ENCODE data around the gene TRH. TPM values are rescaled to one million over a fixed set of nuclear protein-coding genes. Genes with fewer than 3 reads are reported as not detected.
A peak's percentile ranks its signal among the peaks of the same experiment; 100 is the strongest.

Gene TRH
- total RNA-seq, 1 experiment from 2014 or later = 0.22 TPM

DNA sequence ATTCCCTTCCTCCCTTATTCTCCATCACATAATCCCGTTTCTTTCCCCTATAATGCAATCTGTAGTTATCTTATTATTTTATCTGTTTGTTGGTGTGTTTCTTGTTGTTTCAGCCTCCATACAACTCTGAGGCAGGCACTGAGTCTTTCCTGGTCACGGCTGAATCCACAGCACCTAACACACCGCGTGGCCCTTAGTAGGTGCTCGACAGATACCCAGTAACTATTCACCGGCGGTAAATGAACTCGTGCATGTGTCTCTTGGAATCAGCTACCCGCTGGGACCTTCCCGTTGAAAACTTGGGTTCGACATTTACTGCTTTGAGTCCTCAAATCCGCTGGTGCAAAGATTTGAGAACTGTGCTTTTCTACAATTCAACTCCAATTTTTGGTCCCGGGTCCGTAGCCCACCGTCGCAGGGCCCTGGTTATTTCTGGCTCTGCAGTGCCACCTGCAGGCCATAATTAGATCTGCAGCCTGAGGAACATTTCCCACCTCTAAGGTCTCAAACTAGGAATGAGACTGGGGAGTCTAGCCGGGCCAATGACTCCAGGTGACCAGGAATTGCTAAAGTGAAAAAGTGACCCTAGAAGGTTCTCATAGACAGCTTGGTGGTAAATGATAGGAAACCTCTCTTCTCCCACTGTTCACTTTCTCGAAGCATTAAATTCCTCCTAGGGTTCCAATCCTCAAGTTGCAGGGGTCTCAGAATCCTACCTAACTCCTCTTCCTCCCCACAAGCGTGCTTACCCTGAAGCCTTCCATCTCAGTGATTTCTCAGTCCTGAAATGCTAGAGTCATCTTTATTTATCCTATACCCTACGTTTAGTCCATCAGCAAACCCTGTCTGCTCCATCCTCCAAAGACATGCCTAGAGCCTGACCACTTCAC is 40.0 kb upstream of the TRH start:
- TF ChIP-seq, protein P1, sequence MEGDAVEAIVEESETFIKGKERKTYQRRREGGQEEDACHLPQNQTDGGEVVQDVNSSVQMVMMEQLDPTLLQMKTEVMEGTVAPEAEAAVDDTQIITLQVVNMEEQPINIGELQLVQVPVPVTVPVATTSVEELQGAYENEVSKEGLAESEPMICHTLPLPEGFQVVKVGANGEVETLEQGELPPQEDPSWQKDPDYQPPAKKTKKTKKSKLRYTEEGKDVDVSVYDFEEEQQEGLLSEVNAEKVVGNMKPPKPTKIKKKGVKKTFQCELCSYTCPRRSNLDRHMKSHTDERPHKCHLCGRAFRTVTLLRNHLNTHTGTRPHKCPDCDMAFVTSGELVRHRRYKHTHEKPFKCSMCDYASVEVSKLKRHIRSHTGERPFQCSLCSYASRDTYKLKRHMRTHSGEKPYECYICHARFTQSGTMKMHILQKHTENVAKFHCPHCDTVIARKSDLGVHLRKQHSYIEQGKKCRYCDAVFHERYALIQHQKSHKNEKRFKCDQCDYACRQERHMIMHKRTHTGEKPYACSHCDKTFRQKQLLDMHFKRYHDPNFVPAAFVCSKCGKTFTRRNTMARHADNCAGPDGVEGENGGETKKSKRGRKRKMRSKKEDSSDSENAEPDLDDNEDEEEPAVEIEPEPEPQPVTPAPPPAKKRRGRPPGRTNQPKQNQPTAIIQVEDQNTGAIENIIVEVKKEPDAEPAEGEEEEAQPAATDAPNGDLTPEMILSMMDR (IDR thresholded peaks at IDR 0.05) = peak; percentile 88
- TF ChIP-seq IRF2 (CRISPR knock-in tag; IDR thresholded peaks at IDR 0.05; ENCODE audit: borderline replicate concordance, low read depth) (no peak), NR2C2 (CRISPR knock-in tag; IDR thresholded peaks at IDR 0.05) (no peak)
- Mint-ChIP-seq H3K27me3 (ENCODE audit: low read depth) (peaks cover 8% of the 10 kb centered on the region), H3K27ac (no peak overlapping the region), H3K4me1 (peaks cover 11% of the 10 kb centered on the region), H3K36me3 (peaks cover 6% of the 10 kb centered on the region), H3K9me3 (peaks cover 13% of the 10 kb centered on the region), H3K4me3 (0 out of 2 replicates have a peak overlapping the region, but pooled peaks have one; percentile 5)
- POLR2A ChIA-PET = no interaction called here
- CTCF ChIA-PET = interaction anchor here (0.9 to 1.7 kb wide), 4 partner anchors 40 to 329 kb away, joined by 3 to 6 read pairs (median 4); no protein-coding TSS in a partner anchor
- ATAC-seq (peak; percentile 85), DNase-seq (ENCODE audit: low spot score) (peak; percentile 38)

DNA sequence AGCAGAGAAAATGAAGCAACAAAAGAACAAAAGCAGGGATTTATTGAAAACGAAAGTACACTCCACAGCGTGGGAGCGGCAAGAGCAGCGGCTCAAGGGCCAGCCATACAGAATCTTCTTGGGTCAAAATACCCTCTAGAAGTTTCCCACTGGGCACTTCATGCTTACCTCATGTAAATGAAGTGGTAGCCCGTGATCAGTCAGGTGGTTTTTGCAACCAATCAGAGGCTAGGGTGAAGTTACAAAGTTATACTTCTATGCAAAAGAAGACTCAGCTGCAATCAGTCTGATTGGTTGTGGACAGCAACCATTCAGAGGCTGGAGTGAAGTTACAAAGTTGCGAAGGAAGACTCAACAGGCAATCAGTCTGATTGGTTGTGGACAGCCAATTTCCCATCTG is 37.8 kb upstream of the TRH start:
- no peaks in the 10 kb centered on the region for H3K36me3 Mint-ChIP-seq
- ChIA-PET CTCF (no interaction called here), POLR2A (no interaction called here)
- H3K27ac Mint-ChIP-seq = no peak overlapping the region
- TF ChIP-seq, protein P2, sequence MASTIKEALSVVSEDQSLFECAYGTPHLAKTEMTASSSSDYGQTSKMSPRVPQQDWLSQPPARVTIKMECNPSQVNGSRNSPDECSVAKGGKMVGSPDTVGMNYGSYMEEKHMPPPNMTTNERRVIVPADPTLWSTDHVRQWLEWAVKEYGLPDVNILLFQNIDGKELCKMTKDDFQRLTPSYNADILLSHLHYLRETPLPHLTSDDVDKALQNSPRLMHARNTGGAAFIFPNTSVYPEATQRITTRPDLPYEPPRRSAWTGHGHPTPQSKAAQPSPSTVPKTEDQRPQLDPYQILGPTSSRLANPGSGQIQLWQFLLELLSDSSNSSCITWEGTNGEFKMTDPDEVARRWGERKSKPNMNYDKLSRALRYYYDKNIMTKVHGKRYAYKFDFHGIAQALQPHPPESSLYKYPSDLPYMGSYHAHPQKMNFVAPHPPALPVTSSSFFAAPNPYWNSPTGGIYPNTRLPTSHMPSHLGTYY (CRISPR knock-in tag; IDR thresholded peaks at IDR 0.05) = no peak
- TF ChIP-seq, protein P3, sequence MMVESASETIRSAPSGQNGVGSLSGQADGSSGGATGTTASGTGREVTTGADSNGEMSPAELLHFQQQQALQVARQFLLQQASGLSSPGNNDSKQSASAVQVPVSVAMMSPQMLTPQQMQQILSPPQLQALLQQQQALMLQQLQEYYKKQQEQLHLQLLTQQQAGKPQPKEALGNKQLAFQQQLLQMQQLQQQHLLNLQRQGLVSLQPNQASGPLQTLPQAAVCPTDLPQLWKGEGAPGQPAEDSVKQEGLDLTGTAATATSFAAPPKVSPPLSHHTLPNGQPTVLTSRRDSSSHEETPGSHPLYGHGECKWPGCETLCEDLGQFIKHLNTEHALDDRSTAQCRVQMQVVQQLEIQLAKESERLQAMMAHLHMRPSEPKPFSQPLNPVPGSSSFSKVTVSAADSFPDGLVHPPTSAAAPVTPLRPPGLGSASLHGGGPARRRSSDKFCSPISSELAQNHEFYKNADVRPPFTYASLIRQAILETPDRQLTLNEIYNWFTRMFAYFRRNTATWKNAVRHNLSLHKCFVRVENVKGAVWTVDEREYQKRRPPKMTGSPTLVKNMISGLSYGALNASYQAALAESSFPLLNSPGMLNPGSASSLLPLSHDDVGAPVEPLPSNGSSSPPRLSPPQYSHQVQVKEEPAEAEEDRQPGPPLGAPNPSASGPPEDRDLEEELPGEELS (CRISPR knock-in tag; IDR thresholded peaks at IDR 0.05) = no peak
- TF ChIP-seq CBFB (CRISPR knock-in tag; IDR thresholded peaks at IDR 0.05; ENCODE audit: low read depth) = no peak
- peak; percentile 28; the same call in 1 of the 2 replicates for TF ChIP-seq NFYB (CRISPR knock-in tag; conservative IDR thresholded peaks at IDR 0.05; ENCODE audit: low read depth)
- no peak for TF ChIP-seq ZNF219 (CRISPR knock-in tag; IDR thresholded peaks at IDR 0.05; ENCODE audit: borderline replicate concordance)
- TF ChIP-seq GABPB1 (CRISPR knock-in tag; IDR thresholded peaks at IDR 0.05) = 0 out of 2 replicates have a peak, but pooled peaks have one; percentile 25
- TF ChIP-seq NFE2L1 (CRISPR knock-in tag; IDR thresholded peaks at IDR 0.05) = no peak
- no peak for TF ChIP-seq IRF2 (CRISPR knock-in tag; IDR thresholded peaks at IDR 0.05; ENCODE audit: borderline replicate concordance, low read depth)
- TF ChIP-seq TEAD4 (CRISPR knock-in tag; IDR thresholded peaks at IDR 0.05) = no peak
- TF ChIP-seq TP53 (CRISPR knock-in tag; IDR thresholded peaks at IDR 0.05) = no peak
- TF ChIP-seq EMX1 (CRISPR knock-in tag; IDR thresholded peaks at IDR 0.05) = no peak
- TF ChIP-seq OVOL2 (CRISPR knock-in tag; IDR thresholded peaks at IDR 0.05; ENCODE audit: borderline replicate concordance) = no peak
- peaks cover 11% of the 10 kb centered on the region for H3K4me1 Mint-ChIP-seq
- H3K4me3 Mint-ChIP-seq = no peak overlapping the region
- ATAC-seq = no peak
- H3K9me3 Mint-ChIP-seq = no peaks in the 10 kb centered on the region
- DNase-seq (ENCODE audit: low spot score) = no peak
- peaks cover 8% of the 10 kb centered on the region for H3K27me3 Mint-ChIP-seq (ENCODE audit: low read depth)

DNA sequence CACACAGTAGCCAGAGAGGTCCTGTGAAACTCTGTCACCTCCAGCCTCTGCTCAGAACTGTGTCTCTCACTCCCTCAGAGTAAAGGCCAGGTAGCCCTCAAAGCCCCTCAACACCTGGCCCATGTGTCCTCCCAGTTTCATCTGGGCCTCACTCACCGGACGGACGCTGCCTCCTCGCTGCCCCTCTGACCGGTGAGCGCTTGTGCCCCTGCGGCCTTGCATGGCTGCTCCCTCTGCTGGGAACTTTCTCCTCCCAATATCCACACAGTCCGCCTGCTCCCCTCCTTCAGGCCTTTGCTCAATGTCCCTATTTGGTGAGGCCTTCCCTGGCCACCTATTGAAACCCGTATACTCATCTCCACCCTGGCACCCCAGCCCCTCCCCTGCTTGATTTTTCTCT is 36.8 kb upstream of the TRH start:
- POLR2A ChIA-PET = interaction anchor here (0.5 kb wide), 1 partner anchor 313 kb away, joined by 4 read pairs; no protein-coding TSS in a partner anchor
- H3K4me1 Mint-ChIP-seq = peaks cover 14% of the 10 kb centered on the region
- H3K27me3 Mint-ChIP-seq (ENCODE audit: low read depth) = peaks cover 8% of the 10 kb centered on the region
- ATAC-seq (peak; percentile 44), DNase-seq (ENCODE audit: low spot score) (peak; percentile 38)
- H3K27ac Mint-ChIP-seq = no peak overlapping the region
- TF ChIP-seq SMAD3 (CRISPR knock-in tag; IDR thresholded peaks at IDR 0.05; ENCODE audit: borderline replicate concordance) = 0 out of 2 replicates have a peak, but pooled peaks have one; percentile 17
- TF ChIP-seq ZNF416 (CRISPR knock-in tag; IDR thresholded peaks at IDR 0.05) = no peak
- TF ChIP-seq, protein P4, sequence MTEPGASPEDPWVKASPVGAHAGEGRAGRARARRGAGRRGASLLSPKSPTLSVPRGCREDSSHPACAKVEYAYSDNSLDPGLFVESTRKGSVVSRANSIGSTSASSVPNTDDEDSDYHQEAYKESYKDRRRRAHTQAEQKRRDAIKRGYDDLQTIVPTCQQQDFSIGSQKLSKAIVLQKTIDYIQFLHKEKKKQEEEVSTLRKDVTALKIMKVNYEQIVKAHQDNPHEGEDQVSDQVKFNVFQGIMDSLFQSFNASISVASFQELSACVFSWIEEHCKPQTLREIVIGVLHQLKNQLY (CRISPR knock-in tag; IDR thresholded peaks at IDR 0.05) = no peak
- TF ChIP-seq, protein P5, sequence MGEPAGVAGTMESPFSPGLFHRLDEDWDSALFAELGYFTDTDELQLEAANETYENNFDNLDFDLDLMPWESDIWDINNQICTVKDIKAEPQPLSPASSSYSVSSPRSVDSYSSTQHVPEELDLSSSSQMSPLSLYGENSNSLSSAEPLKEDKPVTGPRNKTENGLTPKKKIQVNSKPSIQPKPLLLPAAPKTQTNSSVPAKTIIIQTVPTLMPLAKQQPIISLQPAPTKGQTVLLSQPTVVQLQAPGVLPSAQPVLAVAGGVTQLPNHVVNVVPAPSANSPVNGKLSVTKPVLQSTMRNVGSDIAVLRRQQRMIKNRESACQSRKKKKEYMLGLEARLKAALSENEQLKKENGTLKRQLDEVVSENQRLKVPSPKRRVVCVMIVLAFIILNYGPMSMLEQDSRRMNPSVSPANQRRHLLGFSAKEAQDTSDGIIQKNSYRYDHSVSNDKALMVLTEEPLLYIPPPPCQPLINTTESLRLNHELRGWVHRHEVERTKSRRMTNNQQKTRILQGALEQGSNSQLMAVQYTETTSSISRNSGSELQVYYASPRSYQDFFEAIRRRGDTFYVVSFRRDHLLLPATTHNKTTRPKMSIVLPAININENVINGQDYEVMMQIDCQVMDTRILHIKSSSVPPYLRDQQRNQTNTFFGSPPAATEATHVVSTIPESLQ (CRISPR knock-in tag; IDR thresholded peaks at IDR 0.05) = no peak
- H3K9me3 Mint-ChIP-seq = no peaks in the 10 kb centered on the region
- CTCF ChIA-PET = interaction anchor here (0.7 to 1.2 kb wide), 5 partner anchors 23 to 160 kb away, joined by 3 to 4 read pairs (median 3); no protein-coding TSS in a partner anchor
- no peak overlapping the region for H3K4me3 Mint-ChIP-seq
- no peaks in the 10 kb centered on the region for H3K36me3 Mint-ChIP-seq
